Prostate gland (tissue), 2 donors: ENCODE results near the gene CDC42BPA.

Source experiments
- CTCF ChIP-seq, 4 experiments: fragments of 200-600 bp in 2 of 4; fragments of 450-650 bp in 2 of 4; sonication (generic) in 2 of 4; IDR thresholded peaks; 1 replicate in 3 of 4; 2 replicates in 1 of 4; pipeline ENCODE4 v1.5.1; 2016 to 2019; ENCODE audit warnings: antibody characterized with exemption in 4 of 4, mild to moderate bottlenecking in 2 of 4, moderate library complexity in 2 of 4
- POLR2A ChIP-seq: fragments of 450-650 bp; IDR thresholded peaks from one replicate; pipeline ENCODE4 v1.6.1; 2016; ENCODE audit warnings: antibody characterized with exemption, mild to moderate bottlenecking
- POLR2AphosphoS5 ChIP-seq: sonication (generic); formaldehyde crosslinking; IDR thresholded peaks from one replicate; pipeline ENCODE4 v1.6.1; 2017; ENCODE audit warnings: antibody characterized with exemption

- TF ChIP-seq POLR2AphosphoS5, result no peak
- no peak for TF ChIP-seq CTCF (IDR thresholded peaks at IDR 0.05)
- no peak for TF ChIP-seq POLR2A
These were observed 43.7 kb upstream of the CDC42BPA start for GRCh38 chr1:227362039-227362438.
